Neural cell (in vitro differentiated cells): ENCODE results near the gene WDR11. TPM values are rescaled to one million over a fixed set of nuclear protein-coding genes. Genes with fewer than 3 reads are reported as not detected.

Experiments used
- H2AFZ ChIP-seq: fragments of 200-600, 300-800 bp; sonication (generic), shearing (Covaris generic); 2 replicates; pipeline ENCODE4 v1.6.0; 2014; ENCODE audit warnings: low read depth, mild to moderate bottlenecking, antibody characterized with exemption, low read length, moderate library complexity
- H3F3A ChIP-seq: fragments of 200-600 bp; shearing (Covaris generic); 2 replicates; pipeline ENCODE4 v1.6.1; 2016; ENCODE audit warnings: mild to moderate bottlenecking, moderate library complexity, mixed read lengths, antibody characterized with exemption, low read length; ENCODE audit not compliant: insufficient read depth, poor library complexity, severe bottlenecking
- H3K27ac ChIP-seq: fragments of 200-600, 300-800 bp; sonication (generic), shearing (Covaris generic); 2 replicates; pipeline ENCODE4 v1.5.1; 2014; ENCODE audit warnings: mild to moderate bottlenecking, low read length, moderate library complexity
- H3K27me3 ChIP-seq: fragments of 300-800, 200-600 bp; sonication (generic), shearing (Covaris generic); 2 replicates; pipeline ENCODE4 v1.6.0; 2014; ENCODE audit warnings: mild to moderate bottlenecking, low read depth, low read length, moderate library complexity; ENCODE audit not compliant: insufficient read depth
- H3K36me3 ChIP-seq: fragments of 300-800, 200-600 bp; sonication (generic), shearing (Covaris generic); 2 replicates; pipeline ENCODE4 v1.5.1; 2014; ENCODE audit warnings: mild to moderate bottlenecking, antibody characterized with exemption, low read length, moderate library complexity; ENCODE audit not compliant: insufficient read depth
- H3K4me2 ChIP-seq: fragments of 300-800, 200-600 bp; sonication (generic), shearing (Covaris generic); 2 replicates; pipeline ENCODE4 v1.6.0; 2014; ENCODE audit warnings: mild to moderate bottlenecking, low read length
- H3K4me3 ChIP-seq: fragments of 300-800, 200-600 bp; sonication (generic), shearing (Covaris generic); 2 replicates; pipeline ENCODE4 v1.5.1; 2014; ENCODE audit warnings: mild to moderate bottlenecking, low read length, moderate library complexity
- H3K79me2 ChIP-seq: fragments of 200-600 bp; shearing (Covaris generic); replicated peaks from 2 replicates; pipeline ENCODE4 v1.6.0; 2014; ENCODE audit warnings: mild to moderate bottlenecking, low read length, moderate library complexity; ENCODE audit not compliant: insufficient read depth
- H3K9ac ChIP-seq: fragments of 300-800, 200-600 bp; sonication (generic), shearing (Covaris generic); 2 replicates; pipeline ENCODE4 v1.6.1; 2016; ENCODE audit warnings: mild to moderate bottlenecking, low read length, mixed read lengths
- H3K9me2 ChIP-seq: fragments of 200-600 bp; shearing (Covaris generic); 2 replicates; pipeline ENCODE4 v1.6.1; 2016; ENCODE audit warnings: mild to moderate bottlenecking, low read length, mixed read lengths; ENCODE audit not compliant: insufficient read depth
- H3K9me3 ChIP-seq: fragments of 200-600, 300-800 bp; sonication (generic), shearing (Covaris generic); 2 replicates; pipeline ENCODE4 v1.6.1; 2016; ENCODE audit warnings: mild to moderate bottlenecking, mixed run types, low read length, moderate library complexity, mixed read lengths
- H4K20me1 ChIP-seq: fragments of 200-600 bp; shearing (Covaris generic); 2 replicates; pipeline ENCODE4 v1.6.1; 2016; ENCODE audit warnings: mild to moderate bottlenecking, mixed run types; ENCODE audit not compliant: insufficient read depth
- EZH2 ChIP-seq: fragments of 200-600, 300-800 bp; shearing (Covaris generic), sonication (generic); IDR thresholded peaks from 2 replicates; pipeline ENCODE4 v1.6.1; 2014; ENCODE audit warnings: antibody characterized with exemption, low read length, borderline replicate concordance, mild to moderate bottlenecking; ENCODE audit not compliant: insufficient read depth, poor library complexity, severe bottlenecking
- MXI1 ChIP-seq: fragments of 450-650 bp; conservative IDR thresholded peaks from 2 replicates; pipeline ENCODE4 v1.6.1; 2014; ENCODE audit warnings: antibody characterized with exemption, mild to moderate bottlenecking; ENCODE audit not compliant: poor library complexity, severe bottlenecking
- RAD21 ChIP-seq: fragments of 450-650 bp; conservative IDR thresholded peaks from 2 replicates; pipeline ENCODE4 v1.6.1; 2014; ENCODE audit warnings: antibody characterized with exemption, mild to moderate bottlenecking, moderate library complexity
- SMC3 ChIP-seq: fragments of 450-650 bp; conservative IDR thresholded peaks from 2 replicates; pipeline ENCODE4 v1.6.1; 2014; ENCODE audit warnings: antibody characterized with exemption, mild to moderate bottlenecking, moderate library complexity; ENCODE audit not compliant: poor library complexity
- TAF1 ChIP-seq: IDR thresholded peaks from 2 replicates; pipeline ENCODE4 v1.6.1; 2012; ENCODE audit warnings: low read depth
- polyA plus RNA-seq: library from polyadenylated mRNA; depleted of rRNA; stranded (reverse); fragments of >200 nt; gene quantifications from 2 replicates; pipeline ENCODE4 v1.2.3, GENCODE V29; 2014

WDR11 gene
- polyA plus RNA-seq, 1 donor from 2014 or later, result 160 TPM

- no peak overlapping the region for H3K27ac ChIP-seq
- H3K79me2 ChIP-seq, result no peaks in the 10 kb centered on the region
- no peak overlapping the region for H3K9ac ChIP-seq
- H3F3A ChIP-seq, result no peaks in the 10 kb centered on the region
- H3K27me3 ChIP-seq, result peaks cover 32% of the 10 kb centered on the region
- H3K9me3 ChIP-seq, result peaks cover 4% of the 10 kb centered on the region
- no peaks in the 10 kb centered on the region for H4K20me1 ChIP-seq
- TF ChIP-seq EZH2 (no peak), TAF1 (no peak), SMC3 (no peak), RAD21 (no peak), MXI1 (no peak)
- no peaks in the 10 kb centered on the region for H3K9me2 ChIP-seq
- no peak overlapping the region for H3K4me3 ChIP-seq
- H3K36me3 ChIP-seq, result no peaks in the 10 kb centered on the region
- no peak overlapping the region for H2AFZ ChIP-seq
- no peak overlapping the region for H3K4me2 ChIP-seq
These were observed 102.7 kb downstream of the WDR11 start for GRCh38 chr10:120953897-120954296.
